ENCODE results near the gene NKX1-2. TPM values are rescaled to one million over a fixed set of nuclear protein-coding genes. Genes with fewer than 3 reads are reported as not detected.
A peak's percentile ranks its signal among the peaks of the same experiment; 100 is the strongest.

The NKX1-2 gene
- total and polyA plus RNA-seq, 2 of the 8 experiments (the other 6 are each of a cell fraction or from before 2014, with no cell fraction given): 12.7 to 34.9 TPM

DNA sequence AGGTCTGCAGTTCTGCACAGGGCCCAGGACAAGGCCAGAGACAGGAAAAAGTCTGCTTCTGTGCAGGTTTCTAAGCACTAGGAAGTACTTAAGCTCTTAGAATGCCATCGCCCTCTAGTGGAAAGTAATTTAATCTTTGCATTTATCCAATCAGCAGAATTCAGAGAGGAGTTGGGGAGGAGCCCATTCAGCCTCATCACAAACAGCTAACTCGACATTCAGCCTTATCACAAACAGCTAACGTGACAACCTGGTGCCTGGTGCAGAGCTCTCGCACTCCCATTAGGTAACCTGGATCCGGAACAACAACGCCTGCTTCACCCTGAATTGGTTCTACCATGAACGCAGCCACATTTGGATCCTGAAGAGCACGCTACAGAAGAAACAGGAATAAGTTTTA is 46.3 kb downstream of the NKX1-2 start:
- Histone ChIP-seq H3K4me3 (ENCODE audit: extremely low read depth in 1 of 4, insufficient read depth in 2 of 4, low read depth in 3 of 4, low read length in 4 of 4) (no peak overlapping the region), H4K20me1 (replicated peaks in 1 of 2; ENCODE audit: control insufficient read depth in 1 of 2, insufficient read depth in 2 of 2, low read length in 2 of 2) (peaks cover 0 to 2% of the 10 kb centered on the region in 2 experiments), H3K27ac (ENCODE audit: low read depth, low read length) (no peak overlapping the region), H3K4ac (replicated peaks; ENCODE audit: insufficient read length, low read depth, low read length) (no peak overlapping the region), H3K4me2 (ENCODE audit: insufficient read depth in 1 of 2, low read depth in 2 of 2, low read length in 2 of 2) (no peak overlapping the region; a peak in 1 of 4 replicates), H2BK12ac (ENCODE audit: low read depth, low read length) (no peak overlapping the region), H3K9me3 (ENCODE audit: insufficient read depth in 2 of 2, low read depth in 1 of 2, low read length in 1 of 2) (no peaks in the 10 kb centered on the region), H2BK20ac (ENCODE audit: low read length) (no peak overlapping the region), H2AK5ac (ENCODE audit: low read depth, low read length) (no peak overlapping the region), H4K8ac (ENCODE audit: extremely low read depth, insufficient read depth, low read length) (no peak overlapping the region), H3K23ac (ENCODE audit: insufficient read length) (no peak overlapping the region), H2BK15ac (ENCODE audit: low read length) (no peak overlapping the region; the same call in 1 of the 2 replicates), H3K4me1 (replicated peaks in 1 of 4; ENCODE audit: control insufficient read depth in 3 of 4, insufficient read depth in 4 of 4, low read length in 3 of 4) (no peaks in the 10 kb centered on the region), H3K79me1 (ENCODE audit: low read depth, low read length) (no peaks in the 10 kb centered on the region), H3K23me2 (ENCODE audit: low read depth, low read length) (no peaks in the 10 kb centered on the region), H4K5ac (ENCODE audit: insufficient read length, low read depth, low read length) (no peak overlapping the region), H3K9ac (replicated peaks in 1 of 4; ENCODE audit: extremely low read depth in 1 of 4, low read depth in 3 of 4, low read length in 3 of 4) (no peak overlapping the region), H2BK120ac (replicated peaks; ENCODE audit: low read depth, low read length) (no peak overlapping the region), H2BK5ac (ENCODE audit: low read depth, low read length) (no peak overlapping the region), H4K91ac (replicated peaks; ENCODE audit: insufficient read length, low read length) (no peak overlapping the region), H3K79me2 (ENCODE audit: control insufficient read depth in 1 of 2, insufficient read depth in 2 of 2, low read length in 2 of 2) (no peaks in the 10 kb centered on the region), H3K36me3 (ENCODE audit: control insufficient read depth in 2 of 4, insufficient read depth in 4 of 4, low read length in 3 of 4) (peaks cover 9 to 51% (median 31%) of the 10 kb centered on the region in 4 experiments), H2AFZ (ENCODE audit: low read length) (no peak overlapping the region), H3K27me3 (replicated peaks in 1 of 4; ENCODE audit: control insufficient read depth in 3 of 4, extremely low read depth in 1 of 4, insufficient read depth in 3 of 4, low read length in 3 of 4) (no peaks in the 10 kb centered on the region), H3K18ac (ENCODE audit: extremely low read depth, low read length) (no peak overlapping the region), H3K56ac (replicated peaks; ENCODE audit: insufficient read length, low read depth, low read length) (no peak overlapping the region), H3K14ac (ENCODE audit: insufficient read length) (no peak overlapping the region)
- DNase-seq (ENCODE audit: low read depth in 1 of 2, low spot score in 2 of 2): peak; percentile 51 to 57
- ChIA-PET CTCF (ENCODE audit: partially characterized antibody) (interaction anchor here (0.6 to 2.7 kb wide), 33 partner anchors 9 to 408 kb away, joined by 3 to 22 read pairs (median 3); partner anchors contain the start of gene OAT), POLR2A (ENCODE audit: partially characterized antibody) (interaction anchor here (1.0 to 1.3 kb wide), 4 partner anchors 9 to 15 kb away, joined by 3 to 13 read pairs (median 5); partner anchors contain the start of gene OAT)
- peak; percentile 91 for FAIRE-seq
- WGBS, 2 experiments (ENCODE audit: extremely low coverage in 1 of 2, insufficient coverage in 1 of 2, insufficient read length in 1 of 2, insufficient replicate concordance in 2 of 2, low coverage in 1 of 2, low lambda C conversion rate in 2 of 2, missing lambda C conversion rate in 1 of 2): 54% methylated on average over 8 of the region's 8 CpGs; no CpG with 5 or more reads in 1 of the 2 experiments
- TF ChIP-seq CBX8 (IDR thresholded peaks at IDR 0.05; ENCODE audit: borderline replicate concordance, low read depth, low read length) (no peak), GABPA (IDR thresholded peaks at IDR 0.05; ENCODE audit: borderline replicate concordance, insufficient read depth, low read length) (0 out of 2 replicates have a peak, but pooled peaks have one; percentile 51), EGR1 (IDR thresholded peaks at IDR 0.05; ENCODE audit: borderline replicate concordance, low read depth, low read length) (no peak), TCF12 (IDR thresholded peaks at IDR 0.05; ENCODE audit: low read depth, low read length) (no peak), TBP (IDR thresholded peaks at IDR 0.05; ENCODE audit: low read depth, low read length) (peak; percentile 26; the same call in 1 of the 2 replicates), RAD21 (IDR thresholded peaks at IDR 0.05 in 1 of 2, conservative IDR thresholded peaks at IDR 0.05 in 1 of 2; ENCODE audit: low read depth in 2 of 2, low read length in 2 of 2) (peak; percentile 61 to 79), HDAC2 (IDR thresholded peaks at IDR 0.05; ENCODE audit: borderline replicate concordance in 1 of 2, low read depth in 2 of 2, low read length in 2 of 2) (no peak), YY1 (IDR thresholded peaks at IDR 0.05; ENCODE audit: low read depth, low read length) (no peak), ASH2L (IDR thresholded peaks at IDR 0.05; ENCODE audit: low read length) (no peak)
- TF ChIP-seq, protein P1, sequence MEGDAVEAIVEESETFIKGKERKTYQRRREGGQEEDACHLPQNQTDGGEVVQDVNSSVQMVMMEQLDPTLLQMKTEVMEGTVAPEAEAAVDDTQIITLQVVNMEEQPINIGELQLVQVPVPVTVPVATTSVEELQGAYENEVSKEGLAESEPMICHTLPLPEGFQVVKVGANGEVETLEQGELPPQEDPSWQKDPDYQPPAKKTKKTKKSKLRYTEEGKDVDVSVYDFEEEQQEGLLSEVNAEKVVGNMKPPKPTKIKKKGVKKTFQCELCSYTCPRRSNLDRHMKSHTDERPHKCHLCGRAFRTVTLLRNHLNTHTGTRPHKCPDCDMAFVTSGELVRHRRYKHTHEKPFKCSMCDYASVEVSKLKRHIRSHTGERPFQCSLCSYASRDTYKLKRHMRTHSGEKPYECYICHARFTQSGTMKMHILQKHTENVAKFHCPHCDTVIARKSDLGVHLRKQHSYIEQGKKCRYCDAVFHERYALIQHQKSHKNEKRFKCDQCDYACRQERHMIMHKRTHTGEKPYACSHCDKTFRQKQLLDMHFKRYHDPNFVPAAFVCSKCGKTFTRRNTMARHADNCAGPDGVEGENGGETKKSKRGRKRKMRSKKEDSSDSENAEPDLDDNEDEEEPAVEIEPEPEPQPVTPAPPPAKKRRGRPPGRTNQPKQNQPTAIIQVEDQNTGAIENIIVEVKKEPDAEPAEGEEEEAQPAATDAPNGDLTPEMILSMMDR (IDR thresholded peaks at IDR 0.05; ENCODE audit: control extremely low read depth in 1 of 3, insufficient read depth in 1 of 3, low read depth in 1 of 3, low read length in 3 of 3): peak in 2 of 3 experiments; percentile 73 to 83; a peak in 3 of 4 replicates

Measured in H1 (cell line).